Glomerular visceral epithelial cell (primary cell): Measurements from ENCODE around the gene MTA1.

Experiments used
- DNase-seq: peaks from one replicate; pipeline ENCODE4 v3.0.0-alpha.2; 2016; ENCODE audit errors: extremely low spot score

MTA1 gene

GRCh38 chr14:105387530-105387922 is 32.1 kb upstream of the MTA1 start:
- DNase-seq: no peak

- DNase-seq: no peak
Measured at GRCh38 chr14:105388110-105388951, 31.3 kb upstream of the MTA1 start.

- DNase-seq: no peak
Measured at GRCh38 chr14:105388976-105389375, 30.7 kb upstream of the MTA1 start.

GRCh38 chr14:105389534-105389933 is 30.1 kb upstream of the MTA1 start:
- DNase-seq: no peak

- DNase-seq: no peak
Measured at GRCh38 chr14:105389976-105390848, 29.4 kb upstream of the MTA1 start.

GRCh38 chr14:105390849-105391500 is 28.7 kb upstream of the MTA1 start:
- DNase-seq: no peak

- DNase-seq: no peak
Measured at GRCh38 chr14:105391541-105391940, 28.1 kb upstream of the MTA1 start.

GRCh38 chr14:105392131-105393090 is 27.2 kb upstream of the MTA1 start:
- no peak for DNase-seq

- DNase-seq: no peak
Measured at GRCh38 chr14:105393151-105393550, 26.5 kb upstream of the MTA1 start.

- no peak for DNase-seq
Measured at GRCh38 chr14:105394714-105395537, 24.7 kb upstream of the MTA1 start.

- no peak for DNase-seq
Measured at GRCh38 chr14:105395538-105395854, 24.1 kb upstream of the MTA1 start.

GRCh38 chr14:105397350-105397931 is 22.2 kb upstream of the MTA1 start:
- no peak for DNase-seq

- peak; percentile 83 for DNase-seq
Measured at GRCh38 chr14:105398044-105398725, 21.4 kb upstream of the MTA1 start, which contains the start of gene TEX22. TEX22 (plus strand) TSS chr14:105398538; CDS start chr14:105399341, 803 bp downstream.

- DNase-seq: peak; percentile 20
Measured at GRCh38 chr14:105398726-105399465, 20.7 kb upstream of the MTA1 start.

- DNase-seq: no peak
Measured at GRCh38 chr14:105399466-105399775, 20.2 kb upstream of the MTA1 start.

- no peak for DNase-seq
Measured at GRCh38 chr14:105400016-105400415, 19.6 kb upstream of the MTA1 start.

- DNase-seq: no peak
Measured at GRCh38 chr14:105401699-105402098, 17.9 kb upstream of the MTA1 start.

GRCh38 chr14:105408592-105408991 is 11.0 kb upstream of the MTA1 start:
- DNase-seq: no peak

- DNase-seq: no peak
Measured at GRCh38 chr14:105409364-105409763, 10.3 kb upstream of the MTA1 start.
